ENCODE measurements around the gene HRK.

DNA sequence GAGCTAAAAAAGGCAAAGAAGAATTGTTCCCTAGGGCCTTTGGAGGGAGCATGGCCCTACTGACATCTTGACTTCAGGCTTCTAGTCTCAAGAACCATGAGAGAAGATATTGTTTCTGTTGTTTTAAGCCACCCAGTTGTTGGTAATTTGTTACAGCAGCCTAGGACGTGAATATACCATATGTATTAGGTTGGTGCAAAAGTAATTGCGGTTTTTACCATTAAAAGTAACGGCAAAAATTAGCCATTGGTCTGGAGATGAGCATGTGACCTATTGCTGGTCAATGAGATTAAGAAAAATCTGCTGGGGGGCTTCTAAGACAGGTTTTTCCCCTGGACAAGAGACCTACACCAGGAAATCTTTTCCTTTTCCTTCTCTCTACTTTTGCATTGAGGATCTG is 9.8 kb upstream of the HRK start:
- TF ChIP-seq, protein P1, sequence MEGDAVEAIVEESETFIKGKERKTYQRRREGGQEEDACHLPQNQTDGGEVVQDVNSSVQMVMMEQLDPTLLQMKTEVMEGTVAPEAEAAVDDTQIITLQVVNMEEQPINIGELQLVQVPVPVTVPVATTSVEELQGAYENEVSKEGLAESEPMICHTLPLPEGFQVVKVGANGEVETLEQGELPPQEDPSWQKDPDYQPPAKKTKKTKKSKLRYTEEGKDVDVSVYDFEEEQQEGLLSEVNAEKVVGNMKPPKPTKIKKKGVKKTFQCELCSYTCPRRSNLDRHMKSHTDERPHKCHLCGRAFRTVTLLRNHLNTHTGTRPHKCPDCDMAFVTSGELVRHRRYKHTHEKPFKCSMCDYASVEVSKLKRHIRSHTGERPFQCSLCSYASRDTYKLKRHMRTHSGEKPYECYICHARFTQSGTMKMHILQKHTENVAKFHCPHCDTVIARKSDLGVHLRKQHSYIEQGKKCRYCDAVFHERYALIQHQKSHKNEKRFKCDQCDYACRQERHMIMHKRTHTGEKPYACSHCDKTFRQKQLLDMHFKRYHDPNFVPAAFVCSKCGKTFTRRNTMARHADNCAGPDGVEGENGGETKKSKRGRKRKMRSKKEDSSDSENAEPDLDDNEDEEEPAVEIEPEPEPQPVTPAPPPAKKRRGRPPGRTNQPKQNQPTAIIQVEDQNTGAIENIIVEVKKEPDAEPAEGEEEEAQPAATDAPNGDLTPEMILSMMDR (IDR thresholded peaks at IDR 0.05 in 2 of 3, conservative IDR thresholded peaks at IDR 0.05 in 1 of 3; ENCODE audit: control insufficient read depth in 2 of 3, extremely low read depth in 1 of 3, insufficient read depth in 1 of 3, low read depth in 3 of 3, low read length in 3 of 3): no peak
- no peak for TF ChIP-seq EZH2 (IDR thresholded peaks at IDR 0.05; ENCODE audit: borderline replicate concordance, control insufficient read depth, low read depth, low read length)
- no peak for TF ChIP-seq FOXK2 (IDR thresholded peaks at IDR 0.05)
- TF ChIP-seq, protein P2, sequence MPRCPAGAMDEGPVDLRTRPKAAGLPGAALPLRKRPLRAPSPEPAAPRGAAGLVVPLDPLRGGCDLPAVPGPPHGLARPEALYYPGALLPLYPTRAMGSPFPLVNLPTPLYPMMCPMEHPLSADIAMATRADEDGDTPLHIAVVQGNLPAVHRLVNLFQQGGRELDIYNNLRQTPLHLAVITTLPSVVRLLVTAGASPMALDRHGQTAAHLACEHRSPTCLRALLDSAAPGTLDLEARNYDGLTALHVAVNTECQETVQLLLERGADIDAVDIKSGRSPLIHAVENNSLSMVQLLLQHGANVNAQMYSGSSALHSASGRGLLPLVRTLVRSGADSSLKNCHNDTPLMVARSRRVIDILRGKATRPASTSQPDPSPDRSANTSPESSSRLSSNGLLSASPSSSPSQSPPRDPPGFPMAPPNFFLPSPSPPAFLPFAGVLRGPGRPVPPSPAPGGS (IDR thresholded peaks at IDR 0.05; ENCODE audit: borderline replicate concordance, insufficient read depth, low read depth, low read length, poor library complexity, severe bottlenecking): no peak
- TF ChIP-seq YY1 (IDR thresholded peaks at IDR 0.05; ENCODE audit: low read depth, low read length): no peak
- TF ChIP-seq, protein P3, sequence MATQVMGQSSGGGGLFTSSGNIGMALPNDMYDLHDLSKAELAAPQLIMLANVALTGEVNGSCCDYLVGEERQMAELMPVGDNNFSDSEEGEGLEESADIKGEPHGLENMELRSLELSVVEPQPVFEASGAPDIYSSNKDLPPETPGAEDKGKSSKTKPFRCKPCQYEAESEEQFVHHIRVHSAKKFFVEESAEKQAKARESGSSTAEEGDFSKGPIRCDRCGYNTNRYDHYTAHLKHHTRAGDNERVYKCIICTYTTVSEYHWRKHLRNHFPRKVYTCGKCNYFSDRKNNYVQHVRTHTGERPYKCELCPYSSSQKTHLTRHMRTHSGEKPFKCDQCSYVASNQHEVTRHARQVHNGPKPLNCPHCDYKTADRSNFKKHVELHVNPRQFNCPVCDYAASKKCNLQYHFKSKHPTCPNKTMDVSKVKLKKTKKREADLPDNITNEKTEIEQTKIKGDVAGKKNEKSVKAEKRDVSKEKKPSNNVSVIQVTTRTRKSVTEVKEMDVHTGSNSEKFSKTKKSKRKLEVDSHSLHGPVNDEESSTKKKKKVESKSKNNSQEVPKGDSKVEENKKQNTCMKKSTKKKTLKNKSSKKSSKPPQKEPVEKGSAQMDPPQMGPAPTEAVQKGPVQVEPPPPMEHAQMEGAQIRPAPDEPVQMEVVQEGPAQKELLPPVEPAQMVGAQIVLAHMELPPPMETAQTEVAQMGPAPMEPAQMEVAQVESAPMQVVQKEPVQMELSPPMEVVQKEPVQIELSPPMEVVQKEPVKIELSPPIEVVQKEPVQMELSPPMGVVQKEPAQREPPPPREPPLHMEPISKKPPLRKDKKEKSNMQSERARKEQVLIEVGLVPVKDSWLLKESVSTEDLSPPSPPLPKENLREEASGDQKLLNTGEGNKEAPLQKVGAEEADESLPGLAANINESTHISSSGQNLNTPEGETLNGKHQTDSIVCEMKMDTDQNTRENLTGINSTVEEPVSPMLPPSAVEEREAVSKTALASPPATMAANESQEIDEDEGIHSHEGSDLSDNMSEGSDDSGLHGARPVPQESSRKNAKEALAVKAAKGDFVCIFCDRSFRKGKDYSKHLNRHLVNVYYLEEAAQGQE (IDR thresholded peaks at IDR 0.05; ENCODE audit: low read depth, low read length): no peak
- no peak for TF ChIP-seq ASH2L (IDR thresholded peaks at IDR 0.05; ENCODE audit: borderline replicate concordance, low read depth)
- TF ChIP-seq, protein P4, sequence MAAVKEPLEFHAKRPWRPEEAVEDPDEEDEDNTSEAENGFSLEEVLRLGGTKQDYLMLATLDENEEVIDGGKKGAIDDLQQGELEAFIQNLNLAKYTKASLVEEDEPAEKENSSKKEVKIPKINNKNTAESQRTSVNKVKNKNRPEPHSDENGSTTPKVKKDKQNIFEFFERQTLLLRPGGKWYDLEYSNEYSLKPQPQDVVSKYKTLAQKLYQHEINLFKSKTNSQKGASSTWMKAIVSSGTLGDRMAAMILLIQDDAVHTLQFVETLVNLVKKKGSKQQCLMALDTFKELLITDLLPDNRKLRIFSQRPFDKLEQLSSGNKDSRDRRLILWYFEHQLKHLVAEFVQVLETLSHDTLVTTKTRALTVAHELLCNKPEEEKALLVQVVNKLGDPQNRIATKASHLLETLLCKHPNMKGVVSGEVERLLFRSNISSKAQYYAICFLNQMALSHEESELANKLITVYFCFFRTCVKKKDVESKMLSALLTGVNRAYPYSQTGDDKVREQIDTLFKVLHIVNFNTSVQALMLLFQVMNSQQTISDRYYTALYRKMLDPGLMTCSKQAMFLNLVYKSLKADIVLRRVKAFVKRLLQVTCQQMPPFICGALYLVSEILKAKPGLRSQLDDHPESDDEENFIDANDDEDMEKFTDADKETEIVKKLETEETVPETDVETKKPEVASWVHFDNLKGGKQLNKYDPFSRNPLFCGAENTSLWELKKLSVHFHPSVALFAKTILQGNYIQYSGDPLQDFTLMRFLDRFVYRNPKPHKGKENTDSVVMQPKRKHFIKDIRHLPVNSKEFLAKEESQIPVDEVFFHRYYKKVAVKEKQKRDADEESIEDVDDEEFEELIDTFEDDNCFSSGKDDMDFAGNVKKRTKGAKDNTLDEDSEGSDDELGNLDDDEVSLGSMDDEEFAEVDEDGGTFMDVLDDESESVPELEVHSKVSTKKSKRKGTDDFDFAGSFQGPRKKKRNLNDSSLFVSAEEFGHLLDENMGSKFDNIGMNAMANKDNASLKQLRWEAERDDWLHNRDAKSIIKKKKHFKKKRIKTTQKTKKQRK (IDR thresholded peaks at IDR 0.05; ENCODE audit: low read depth, low read length): no peak
- TF ChIP-seq KDM1A (IDR thresholded peaks at IDR 0.05; ENCODE audit: borderline replicate concordance): no peak
- TF ChIP-seq POLR2AphosphoS5 (IDR thresholded peaks at IDR 0.05; ENCODE audit: low read length): no peak
- no peak for TF ChIP-seq JUND (IDR thresholded peaks at IDR 0.05; ENCODE audit: low read depth, low read length)

Measured in GM12878 (cell line).